Fibroblast of lung (primary cell): Measurements from ENCODE around the gene PDK1.

Source experiments
- EZH2 ChIP-seq: IDR thresholded peaks from 2 replicates; pipeline ENCODE4 v1.5.1; 2012; ENCODE audit warnings: low read length, control low read depth, mild to moderate bottlenecking; ENCODE audit errors: missing control alignments
- TF ChIP-seq, protein P1 (sequence below), 2 donors: IDR thresholded peaks in 1 of 2; conservative IDR thresholded peaks in 1 of 2; 1 replicate in 1 of 2; 2 replicates in 1 of 2; pipeline ENCODE4 v1.5.1; 2011 to 2012; ENCODE audit warnings: low read length in 2 of 2, control low read depth in 1 of 2, inconsistent platforms in 1 of 2, low read depth in 1 of 2, mild to moderate bottlenecking in 1 of 2

DNA sequence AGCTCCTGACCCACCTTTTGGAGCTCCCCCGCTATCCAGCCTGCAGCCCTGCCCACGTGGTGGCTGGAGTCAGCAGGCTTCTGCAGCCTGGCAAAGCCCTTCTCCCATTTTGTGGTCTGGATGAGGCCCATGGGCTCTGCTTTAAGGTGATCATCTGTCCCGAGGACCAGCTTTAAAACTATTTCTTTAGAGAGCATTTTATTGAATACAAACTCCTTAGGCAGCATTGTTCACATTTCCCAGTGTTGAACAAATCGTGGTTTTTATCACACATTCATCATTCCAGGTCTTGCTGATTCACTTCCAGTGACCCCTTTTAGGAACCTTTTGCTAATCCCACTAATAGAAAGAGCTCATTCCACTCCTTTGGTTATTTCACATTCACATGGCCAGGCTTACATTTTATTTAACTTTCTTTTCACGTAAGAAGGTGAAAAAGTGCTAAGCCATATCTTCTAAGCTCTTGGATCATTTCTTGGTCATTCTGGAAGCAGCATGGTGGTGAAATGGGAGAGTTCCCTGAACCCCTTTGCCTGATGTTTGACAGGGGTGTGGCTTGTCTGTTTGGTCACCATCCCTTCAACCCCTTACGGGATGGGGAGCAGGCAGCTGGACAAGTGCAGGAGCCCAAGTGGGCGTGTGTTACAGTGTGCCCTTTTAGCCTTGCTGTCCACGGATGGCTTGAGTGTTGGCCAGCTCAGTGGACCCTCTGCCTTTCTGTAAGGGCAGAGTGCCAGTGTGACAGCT is 99.4 kb downstream of the PDK1 start:
- TF ChIP-seq, protein P1, sequence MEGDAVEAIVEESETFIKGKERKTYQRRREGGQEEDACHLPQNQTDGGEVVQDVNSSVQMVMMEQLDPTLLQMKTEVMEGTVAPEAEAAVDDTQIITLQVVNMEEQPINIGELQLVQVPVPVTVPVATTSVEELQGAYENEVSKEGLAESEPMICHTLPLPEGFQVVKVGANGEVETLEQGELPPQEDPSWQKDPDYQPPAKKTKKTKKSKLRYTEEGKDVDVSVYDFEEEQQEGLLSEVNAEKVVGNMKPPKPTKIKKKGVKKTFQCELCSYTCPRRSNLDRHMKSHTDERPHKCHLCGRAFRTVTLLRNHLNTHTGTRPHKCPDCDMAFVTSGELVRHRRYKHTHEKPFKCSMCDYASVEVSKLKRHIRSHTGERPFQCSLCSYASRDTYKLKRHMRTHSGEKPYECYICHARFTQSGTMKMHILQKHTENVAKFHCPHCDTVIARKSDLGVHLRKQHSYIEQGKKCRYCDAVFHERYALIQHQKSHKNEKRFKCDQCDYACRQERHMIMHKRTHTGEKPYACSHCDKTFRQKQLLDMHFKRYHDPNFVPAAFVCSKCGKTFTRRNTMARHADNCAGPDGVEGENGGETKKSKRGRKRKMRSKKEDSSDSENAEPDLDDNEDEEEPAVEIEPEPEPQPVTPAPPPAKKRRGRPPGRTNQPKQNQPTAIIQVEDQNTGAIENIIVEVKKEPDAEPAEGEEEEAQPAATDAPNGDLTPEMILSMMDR (conservative IDR thresholded peaks at IDR 0.05 in 1 of 2, IDR thresholded peaks at IDR 0.05 in 1 of 2; ENCODE audit: low read depth in 1 of 2, low read length in 2 of 2), result no peak
- TF ChIP-seq EZH2, result no peak
